Upper lobe of left lung (tissue), 4 donors: ENCODE measurements around the gene S100A7.

Source experiments
- EP300 ChIP-seq, 4 donors: sonication (generic); formaldehyde crosslinking; IDR thresholded peaks; one replicate each; pipeline ENCODE4 v1.5.1; 2017; ENCODE audit warnings: antibody characterized with exemption in 4 of 4, control low read depth in 2 of 4
- POLR2AphosphoS5 ChIP-seq, 2 donors: sonication (generic); formaldehyde crosslinking; IDR thresholded peaks; one replicate each; pipeline ENCODE4 v1.5.1; 2017; ENCODE audit warnings: antibody characterized with exemption in 2 of 2
- TF ChIP-seq, protein P1 (sequence below), 6 experiments: fragments of 450-650 bp in 4 of 6; fragments of 200-600 bp in 2 of 6; sonication (generic) in 2 of 6; IDR thresholded peaks; one replicate each; pipeline ENCODE4 v1.5.1; 2016 to 2019; ENCODE audit warnings: antibody characterized with exemption in 6 of 6

DNA sequence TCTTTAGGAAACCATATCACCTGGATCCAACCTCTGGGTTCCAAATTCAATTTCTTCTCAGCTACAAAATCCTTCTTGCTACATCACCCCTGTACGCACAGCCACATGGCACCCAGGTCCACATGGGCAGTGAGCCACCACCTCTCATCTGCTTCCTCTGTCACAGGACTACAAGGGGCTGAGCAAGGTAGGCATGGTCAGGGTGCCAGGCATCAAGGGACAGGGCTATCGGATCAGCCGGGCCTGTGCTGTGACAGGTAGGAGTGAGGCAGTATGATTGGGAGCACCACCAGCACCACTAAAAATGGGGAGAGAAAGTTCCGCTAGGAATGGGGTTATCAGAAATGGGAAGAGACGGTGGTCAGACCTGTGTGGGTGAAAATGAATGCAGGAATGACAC, 45.9 kb upstream of the S100A7 start:
- TF ChIP-seq, protein P1, sequence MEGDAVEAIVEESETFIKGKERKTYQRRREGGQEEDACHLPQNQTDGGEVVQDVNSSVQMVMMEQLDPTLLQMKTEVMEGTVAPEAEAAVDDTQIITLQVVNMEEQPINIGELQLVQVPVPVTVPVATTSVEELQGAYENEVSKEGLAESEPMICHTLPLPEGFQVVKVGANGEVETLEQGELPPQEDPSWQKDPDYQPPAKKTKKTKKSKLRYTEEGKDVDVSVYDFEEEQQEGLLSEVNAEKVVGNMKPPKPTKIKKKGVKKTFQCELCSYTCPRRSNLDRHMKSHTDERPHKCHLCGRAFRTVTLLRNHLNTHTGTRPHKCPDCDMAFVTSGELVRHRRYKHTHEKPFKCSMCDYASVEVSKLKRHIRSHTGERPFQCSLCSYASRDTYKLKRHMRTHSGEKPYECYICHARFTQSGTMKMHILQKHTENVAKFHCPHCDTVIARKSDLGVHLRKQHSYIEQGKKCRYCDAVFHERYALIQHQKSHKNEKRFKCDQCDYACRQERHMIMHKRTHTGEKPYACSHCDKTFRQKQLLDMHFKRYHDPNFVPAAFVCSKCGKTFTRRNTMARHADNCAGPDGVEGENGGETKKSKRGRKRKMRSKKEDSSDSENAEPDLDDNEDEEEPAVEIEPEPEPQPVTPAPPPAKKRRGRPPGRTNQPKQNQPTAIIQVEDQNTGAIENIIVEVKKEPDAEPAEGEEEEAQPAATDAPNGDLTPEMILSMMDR (IDR thresholded peaks at IDR 0.05), result no peak
- TF ChIP-seq EP300 (IDR thresholded peaks at IDR 0.05) (no peak), POLR2AphosphoS5 (IDR thresholded peaks at IDR 0.05) (no peak)
